ENCODE measurements around the gene PRSS33. TPM values are rescaled to one million over a fixed set of nuclear protein-coding genes. Genes with fewer than 3 reads are reported as not detected.

The PRSS33 gene
- total RNA-seq, 1 experiment from 2014 or later: not detected

GRCh38 chr16:2779978-2780898 is 7.1 kb downstream of the PRSS33 start:
- no peak overlapping the region for H3K27ac ChIP-seq (ENCODE audit: insufficient read length, low read depth, low read length)
- peaks cover 18 to 32% of the 10 kb centered on the region in 2 experiments for H3K4me1 Mint-ChIP-seq
- peaks cover 9% of the 10 kb centered on the region; the same call in 1 of the 2 replicates for H3K79me2 ChIP-seq (ENCODE audit: insufficient read depth, low read length)
- H4K91ac ChIP-seq (ENCODE audit: insufficient read length, low read depth, low read length): no peak overlapping the region
- H3K79me1 ChIP-seq (ENCODE audit: insufficient read depth, low read depth, low read length, poor library complexity, severe bottlenecking): peaks cover 6% of the 10 kb centered on the region
- H4K5ac ChIP-seq (ENCODE audit: insufficient read length, low read depth, low read length): no peak overlapping the region
- H3K18ac ChIP-seq (ENCODE audit: insufficient read length, low read depth, low read length): no peak overlapping the region
- H2BK12ac ChIP-seq (ENCODE audit: insufficient read length, low read depth, low read length): no peak overlapping the region
- peaks cover 14% of the 10 kb centered on the region for H3K23me2 ChIP-seq (ENCODE audit: insufficient read length, low read depth, low read length, poor library complexity, severe bottlenecking)
- H2AK5ac ChIP-seq (ENCODE audit: insufficient read length, low read length): no peak overlapping the region
- DNase-seq: peak; percentile 30
- TF ChIP-seq, protein P1, sequence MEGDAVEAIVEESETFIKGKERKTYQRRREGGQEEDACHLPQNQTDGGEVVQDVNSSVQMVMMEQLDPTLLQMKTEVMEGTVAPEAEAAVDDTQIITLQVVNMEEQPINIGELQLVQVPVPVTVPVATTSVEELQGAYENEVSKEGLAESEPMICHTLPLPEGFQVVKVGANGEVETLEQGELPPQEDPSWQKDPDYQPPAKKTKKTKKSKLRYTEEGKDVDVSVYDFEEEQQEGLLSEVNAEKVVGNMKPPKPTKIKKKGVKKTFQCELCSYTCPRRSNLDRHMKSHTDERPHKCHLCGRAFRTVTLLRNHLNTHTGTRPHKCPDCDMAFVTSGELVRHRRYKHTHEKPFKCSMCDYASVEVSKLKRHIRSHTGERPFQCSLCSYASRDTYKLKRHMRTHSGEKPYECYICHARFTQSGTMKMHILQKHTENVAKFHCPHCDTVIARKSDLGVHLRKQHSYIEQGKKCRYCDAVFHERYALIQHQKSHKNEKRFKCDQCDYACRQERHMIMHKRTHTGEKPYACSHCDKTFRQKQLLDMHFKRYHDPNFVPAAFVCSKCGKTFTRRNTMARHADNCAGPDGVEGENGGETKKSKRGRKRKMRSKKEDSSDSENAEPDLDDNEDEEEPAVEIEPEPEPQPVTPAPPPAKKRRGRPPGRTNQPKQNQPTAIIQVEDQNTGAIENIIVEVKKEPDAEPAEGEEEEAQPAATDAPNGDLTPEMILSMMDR (conservative IDR thresholded peaks at IDR 0.05): no peak
- no peak overlapping the region for H2BK15ac ChIP-seq (ENCODE audit: low read depth, low read length)
- no peak overlapping the region for H2BK5ac ChIP-seq (ENCODE audit: insufficient read length, low read length)
- H3K9me3 ChIP-seq (ENCODE audit: control insufficient read depth, low read depth, low read length): no peaks in the 10 kb centered on the region
- H3K56ac ChIP-seq (ENCODE audit: insufficient read length, low read depth, low read length): no peak overlapping the region
- no CpG with 5 or more reads among the region's 17 CpGs for WGBS (ENCODE audit: extremely low coverage, insufficient read length, low lambda C conversion rate)
- no peak overlapping the region for H2BK20ac ChIP-seq (ENCODE audit: low read depth, low read length, poor library complexity, severe bottlenecking)
- H2BK120ac ChIP-seq (ENCODE audit: low read depth, low read length, poor library complexity, severe bottlenecking): no peak overlapping the region
- no peak overlapping the region for H3K23ac ChIP-seq (ENCODE audit: insufficient read length, low read depth, low read length)
- H3K4ac ChIP-seq (ENCODE audit: low read depth, low read length): no peak overlapping the region
- no peaks in the 10 kb centered on the region for H3K4me1 ChIP-seq (ENCODE audit: insufficient read depth, low read length)
- H3K27ac Mint-ChIP-seq: peak overlapping the region; percentile 16 to 72 (median 31); a peak in 4 of 7 replicates
- H4K8ac ChIP-seq (replicated peaks; ENCODE audit: insufficient read length, low read depth, low read length): no peak overlapping the region
- no peaks in the 10 kb centered on the region for H4K20me1 ChIP-seq (ENCODE audit: control insufficient read depth, insufficient read depth, insufficient read length)
- peaks cover 3% of the 10 kb centered on the region for H3K27me3 Mint-ChIP-seq (ENCODE audit: low read depth)
- no peak overlapping the region for H3T11ph ChIP-seq (ENCODE audit: low read length)
- no peaks in the 10 kb centered on the region for H3K27me3 ChIP-seq (ENCODE audit: insufficient read depth, low read length)
- no peak overlapping the region for H3K14ac ChIP-seq (ENCODE audit: insufficient read depth, low read length)
- no peak overlapping the region for H2AFZ ChIP-seq (ENCODE audit: low read length)
- peak overlapping the region in 1 of 2 experiments; percentile 61; a peak in 3 of 5 replicates for H3K4me3 Mint-ChIP-seq
- no peak overlapping the region for H3K9ac ChIP-seq (ENCODE audit: extremely low read depth, insufficient read length, low read length)
- no peak overlapping the region for H3K4me2 ChIP-seq (ENCODE audit: insufficient read depth, insufficient read length, low read length)
- H3K9me3 Mint-ChIP-seq: peaks cover 0 to 3% of the 10 kb centered on the region in 2 experiments; a peak in 2 of 5 replicates
- peaks cover 3 to 17% (median 8%) of the 10 kb centered on the region in 3 experiments; a peak in 6 of 7 replicates for H3K36me3 Mint-ChIP-seq (ENCODE audit: insufficient read depth in 1 of 3, low read depth in 3 of 3)
